H1 (cell line): ENCODE data around the gene UBB.
A peak's percentile ranks its signal among the peaks of the same experiment; 100 is the strongest.

Experiments
- CBX8 ChIP-seq: fragments of 300-800, 300-1000 bp; sonication (generic); IDR thresholded peaks from 2 replicates; pipeline ENCODE4 v1.7.1; 2016; ENCODE audit warnings: low read depth, low read length, borderline replicate concordance
- CTCF ChIP-seq, 3 experiments: IDR thresholded peaks; 1 replicate in 2 of 3; 2 replicates in 1 of 3; pipeline versions ENCODE4 v1.5.1 to v1.6.1; 2011; ENCODE audit warnings: low read length in 3 of 3, mild to moderate bottlenecking in 3 of 3, inconsistent platforms in 2 of 3, low read depth in 1 of 3, moderate library complexity in 1 of 3; ENCODE audit not compliant: insufficient read depth in 1 of 3; ENCODE audit errors: control extremely low read depth in 1 of 3
- EP300 ChIP-seq, 2 experiments: IDR thresholded peaks; 1 replicate in 1 of 2; 2 replicates in 1 of 2; pipeline ENCODE4 v1.6.1; 2011 to 2012; ENCODE audit warnings: low read depth in 2 of 2, low read length in 2 of 2, mild to moderate bottlenecking in 2 of 2, borderline replicate concordance in 1 of 2, inconsistent platforms in 1 of 2, moderate library complexity in 1 of 2
- GABPA ChIP-seq: IDR thresholded peaks from 2 replicates; pipeline ENCODE4 v1.6.1; 2011; ENCODE audit warnings: mild to moderate bottlenecking, low read length, moderate library complexity, borderline replicate concordance; ENCODE audit not compliant: insufficient read depth
- POLR2A ChIP-seq, 2 experiments: IDR thresholded peaks; 1 replicate in 1 of 2; 2 replicates in 1 of 2; pipeline ENCODE4 v1.6.1; 2011; ENCODE audit warnings: low read depth in 2 of 2, low read length in 2 of 2, mild to moderate bottlenecking in 2 of 2; ENCODE audit errors: control extremely low read depth in 1 of 2
- POLR2AphosphoS5 ChIP-seq: IDR thresholded peaks from 2 replicates; pipeline ENCODE4 v1.6.1; 2011; ENCODE audit warnings: low read depth, low read length

- TF ChIP-seq POLR2AphosphoS5 (no peak), CBX8 (no peak), CTCF (IDR thresholded peaks at IDR 0.05; ENCODE audit: control extremely low read depth in 1 of 3, insufficient read depth in 1 of 3, low read depth in 1 of 3, low read length in 3 of 3) (peak; percentile 13 to 32 (median 14); a peak in 3 of 4 replicates), EP300 (IDR thresholded peaks at IDR 0.05; ENCODE audit: borderline replicate concordance in 1 of 2, low read depth in 2 of 2, low read length in 2 of 2) (no peak), GABPA (no peak), POLR2A (IDR thresholded peaks at IDR 0.05; ENCODE audit: control extremely low read depth in 1 of 2, low read depth in 2 of 2, low read length in 2 of 2) (peak; percentile 54 to 56; a peak in 2 of 3 replicates)
Measured at GRCh38 chr17:16353317-16354174, 27.3 kb upstream of the UBB start, which contains the start of gene CENPV.
